GM12874 (cell line): ENCODE results near the gene PIM3.

Experiments used
- CTCF ChIP-seq: IDR thresholded peaks from 2 replicates; pipeline ENCODE4 v1.5.1; 2011; ENCODE audit warnings: low read depth, mild to moderate bottlenecking, control low read depth, low read length, moderate library complexity; ENCODE audit not compliant: insufficient read depth

Gene PIM3

GRCh38 chr22:49996119-49996517 lies 35.5 kb downstream of the PIM3 start:
- TF ChIP-seq CTCF: no peak

- TF ChIP-seq CTCF: no peak
These were observed 36.1 kb downstream of the PIM3 start for GRCh38 chr22:49996518-49997250.

GRCh38 chr22:49997251-49997599 lies 36.7 kb downstream of the PIM3 start:
- no peak for TF ChIP-seq CTCF

GRCh38 chr22:49997932-49998717 lies 37.6 kb downstream of the PIM3 start:
- no peak for TF ChIP-seq CTCF

- TF ChIP-seq CTCF: no peak
These were observed 38.1 kb downstream of the PIM3 start for GRCh38 chr22:49998718-49999062.

- TF ChIP-seq CTCF: no peak
These were observed 38.7 kb downstream of the PIM3 start for GRCh38 chr22:49999063-49999945.
